HepG2 (cell line): ENCODE data around the gene SCYGR8. TPM values are rescaled to one million over a fixed set of nuclear protein-coding genes. Genes with fewer than 3 reads are reported as not detected.

Experiments used
- CBFB ChIP-seq: sonication (generic); formaldehyde crosslinking; IDR thresholded peaks from 2 replicates; pipeline ENCODE4 v1.4.0; 2020; ENCODE audit warnings: missing genetic modification reagents
- ESRRA ChIP-seq: sonication (generic); formaldehyde crosslinking; IDR thresholded peaks from 2 replicates; pipeline ENCODE4 v1.5.1; 2020; ENCODE audit warnings: mild to moderate bottlenecking, low read depth, missing genetic modification reagents
- FOXK2 ChIP-seq: fragments of 450-650 bp; IDR thresholded peaks from 2 replicates; pipeline ENCODE4 v1.6.1; 2016
- GATAD2A ChIP-seq: IDR thresholded peaks from 2 replicates; pipeline ENCODE4 v1.6.1; 2016
- HOXA7 ChIP-seq: sonication (generic); formaldehyde crosslinking; IDR thresholded peaks from 2 replicates; pipeline ENCODE4 v1.8.1; 2022; ENCODE audit warnings: mild to moderate bottlenecking, missing genetic modification reagents, moderate library complexity
- MTA3 ChIP-seq: sonication (generic); formaldehyde crosslinking; IDR thresholded peaks from 2 replicates; pipeline ENCODE4 v1.4.0; 2020; ENCODE audit warnings: missing genetic modification reagents
- RFX3 ChIP-seq: IDR thresholded peaks from 2 replicates; pipeline ENCODE4 v1.6.1; 2016; ENCODE audit warnings: missing biosample characterization, missing genetic modification reagents
- ZFP36L2 ChIP-seq: sonication (generic); formaldehyde crosslinking; IDR thresholded peaks from 2 replicates; pipeline ENCODE4 v1.4.0; 2020; ENCODE audit warnings: missing genetic modification reagents
- ZFP41 ChIP-seq: sonication (generic); formaldehyde crosslinking; IDR thresholded peaks from 2 replicates; pipeline ENCODE4 v1.4.0; 2020; ENCODE audit warnings: mild to moderate bottlenecking, missing genetic modification reagents, borderline replicate concordance
- ZNF350 ChIP-seq: sonication (generic); formaldehyde crosslinking; IDR thresholded peaks from 2 replicates; pipeline ENCODE4 v1.4.0; 2020; ENCODE audit warnings: mild to moderate bottlenecking, low read depth, missing genetic modification reagents, borderline replicate concordance
- ZNF383 ChIP-seq: sonication (generic); formaldehyde crosslinking; IDR thresholded peaks from 2 replicates; pipeline ENCODE4 v1.4.0; 2020; ENCODE audit warnings: missing genetic modification reagents, mild to moderate bottlenecking, borderline replicate concordance
- ZNF441 ChIP-seq: sonication (generic); formaldehyde crosslinking; IDR thresholded peaks from 2 replicates; pipeline ENCODE4 v1.7.0; 2021; ENCODE audit warnings: missing genetic modification reagents, borderline replicate concordance
- polyA plus RNA-seq, 8 experiments: library from polyadenylated mRNA; depleted of rRNA in 3 of 8; stranded (reverse) in 7 of 8; unstranded in 1 of 8; fragments of >200 nt; fragmentation: Illumina TruSeq in 4 of 8; extraction: Trizol in 4 of 8; gene quantifications; 2 replicates each; pipeline versions ENCODE4 v1.2.1 to v1.2.3, GENCODE V29; 2011 to 2016; ENCODE audit warnings: low read depth in 4 of 8, missing spikeins in 1 of 8, mixed read lengths in 1 of 8; ENCODE audit not compliant: insufficient read depth in 1 of 8
- total RNA-seq, 5 experiments: library from RNA; depleted of rRNA; stranded (reverse); fragments of >200 nt; fragmentation: Illumina TruSeq; extraction: Trizol; gene quantifications; 2 replicates each; pipeline ENCODE4 v1.2.3, GENCODE V29; 2016; ENCODE audit warnings: low read depth in 1 of 5
- TF ChIP-seq, protein P1 (sequence below): sonication (generic); formaldehyde crosslinking; IDR thresholded peaks from 2 replicates; pipeline ENCODE4 v1.4.0; 2020; ENCODE audit warnings: missing genetic modification reagents, borderline replicate concordance
- TF ChIP-seq, protein P2 (sequence below): IDR thresholded peaks from 2 replicates; pipeline ENCODE4 v1.6.1; 2016; ENCODE audit warnings: low read depth, missing genetic modification reagents, missing compliant biosample characterization
- TF ChIP-seq, protein P3 (sequence below): sonication (generic); formaldehyde crosslinking; IDR thresholded peaks from 2 replicates; pipeline ENCODE4 v1.4.0; 2020; ENCODE audit warnings: missing genetic modification reagents, mild to moderate bottlenecking, borderline replicate concordance
- TF ChIP-seq, protein P4 (sequence below): sonication (generic); formaldehyde crosslinking; IDR thresholded peaks from 2 replicates; pipeline ENCODE4 v1.5.0; 2020; ENCODE audit warnings: missing genetic modification reagents, mild to moderate bottlenecking, borderline replicate concordance

Gene SCYGR8
- total and polyA plus RNA-seq, 2 of the 13 experiments (the other 11 are each of a cell fraction or from before 2014, with no cell fraction given), result not detected

DNA sequence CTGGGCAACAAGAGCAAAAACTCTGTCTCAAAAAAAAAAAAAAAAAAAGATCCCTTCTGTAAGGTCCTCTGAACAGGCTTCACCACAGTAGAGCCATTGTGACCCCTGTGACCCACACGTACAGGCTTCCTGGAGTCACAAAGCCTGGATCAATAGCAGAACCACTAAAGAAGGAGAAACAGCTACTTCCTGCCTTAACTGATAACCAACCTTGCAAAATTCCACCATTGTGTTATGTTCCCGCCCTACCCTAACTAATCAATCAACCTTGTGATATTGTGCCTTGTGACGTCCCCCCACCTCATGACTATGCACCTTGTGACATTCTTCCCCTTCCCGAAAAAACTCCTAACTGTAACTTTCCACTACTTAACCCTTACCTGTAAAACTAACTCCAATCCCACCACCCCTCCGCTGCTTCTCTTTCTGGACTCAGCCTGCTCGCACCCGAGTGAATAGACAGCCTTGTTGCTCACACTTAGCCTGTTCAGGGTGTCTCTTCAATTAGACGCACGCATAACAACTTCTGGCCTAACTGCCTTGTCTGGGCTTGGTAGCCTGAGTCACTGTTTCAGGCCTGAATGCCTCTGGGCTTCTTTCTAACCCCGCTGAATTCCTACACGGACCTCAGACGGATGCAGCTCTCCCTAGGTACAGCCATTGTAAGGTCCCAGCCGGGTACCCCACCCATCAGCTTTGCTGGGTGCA lies 13.9 kb downstream of the SCYGR8 start (continued):
- TF ChIP-seq CBFB (CRISPR knock-in tag) (no peak), FOXK2 (no peak), ZNF383 (CRISPR knock-in tag) (no peak), MTA3 (CRISPR knock-in tag) (no peak), ZNF441 (no peak), HOXA7 (CRISPR knock-in tag) (no peak), ESRRA (CRISPR knock-in tag) (peak; percentile 77), ZFP36L2 (CRISPR knock-in tag) (no peak), GATAD2A (CRISPR knock-in tag) (peak; percentile 90), RFX3 (no peak), ZNF350 (peak; percentile 52; the same call in 1 of the 2 replicates), ZFP41 (CRISPR knock-in tag) (no peak)
- TF ChIP-seq, protein P1, sequence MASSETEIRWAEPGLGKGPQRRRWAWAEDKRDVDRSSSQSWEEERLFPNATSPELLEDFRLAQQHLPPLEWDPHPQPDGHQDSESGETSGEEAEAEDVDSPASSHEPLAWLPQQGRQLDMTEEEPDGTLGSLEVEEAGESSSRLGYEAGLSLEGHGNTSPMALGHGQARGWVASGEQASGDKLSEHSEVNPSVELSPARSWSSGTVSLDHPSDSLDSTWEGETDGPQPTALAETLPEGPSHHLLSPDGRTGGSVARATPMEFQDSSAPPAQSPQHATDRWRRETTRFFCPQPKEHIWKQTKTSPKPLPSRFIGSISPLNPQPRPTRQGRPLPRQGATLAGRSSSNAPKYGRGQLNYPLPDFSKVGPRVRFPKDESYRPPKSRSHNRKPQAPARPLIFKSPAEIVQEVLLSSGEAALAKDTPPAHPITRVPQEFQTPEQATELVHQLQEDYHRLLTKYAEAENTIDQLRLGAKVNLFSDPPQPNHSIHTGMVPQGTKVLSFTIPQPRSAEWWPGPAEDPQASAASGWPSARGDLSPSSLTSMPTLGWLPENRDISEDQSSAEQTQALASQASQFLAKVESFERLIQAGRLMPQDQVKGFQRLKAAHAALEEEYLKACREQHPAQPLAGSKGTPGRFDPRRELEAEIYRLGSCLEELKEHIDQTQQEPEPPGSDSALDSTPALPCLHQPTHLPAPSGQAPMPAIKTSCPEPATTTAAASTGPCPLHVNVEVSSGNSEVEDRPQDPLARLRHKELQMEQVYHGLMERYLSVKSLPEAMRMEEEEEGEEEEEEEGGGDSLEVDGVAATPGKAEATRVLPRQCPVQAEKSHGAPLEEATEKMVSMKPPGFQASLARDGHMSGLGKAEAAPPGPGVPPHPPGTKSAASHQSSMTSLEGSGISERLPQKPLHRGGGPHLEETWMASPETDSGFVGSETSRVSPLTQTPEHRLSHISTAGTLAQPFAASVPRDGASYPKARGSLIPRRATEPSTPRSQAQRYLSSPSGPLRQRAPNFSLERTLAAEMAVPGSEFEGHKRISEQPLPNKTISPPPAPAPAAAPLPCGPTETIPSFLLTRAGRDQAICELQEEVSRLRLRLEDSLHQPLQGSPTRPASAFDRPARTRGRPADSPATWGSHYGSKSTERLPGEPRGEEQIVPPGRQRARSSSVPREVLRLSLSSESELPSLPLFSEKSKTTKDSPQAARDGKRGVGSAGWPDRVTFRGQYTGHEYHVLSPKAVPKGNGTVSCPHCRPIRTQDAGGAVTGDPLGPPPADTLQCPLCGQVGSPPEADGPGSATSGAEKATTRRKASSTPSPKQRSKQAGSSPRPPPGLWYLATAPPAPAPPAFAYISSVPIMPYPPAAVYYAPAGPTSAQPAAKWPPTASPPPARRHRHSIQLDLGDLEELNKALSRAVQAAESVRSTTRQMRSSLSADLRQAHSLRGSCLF, result no peak
- TF ChIP-seq, protein P2, sequence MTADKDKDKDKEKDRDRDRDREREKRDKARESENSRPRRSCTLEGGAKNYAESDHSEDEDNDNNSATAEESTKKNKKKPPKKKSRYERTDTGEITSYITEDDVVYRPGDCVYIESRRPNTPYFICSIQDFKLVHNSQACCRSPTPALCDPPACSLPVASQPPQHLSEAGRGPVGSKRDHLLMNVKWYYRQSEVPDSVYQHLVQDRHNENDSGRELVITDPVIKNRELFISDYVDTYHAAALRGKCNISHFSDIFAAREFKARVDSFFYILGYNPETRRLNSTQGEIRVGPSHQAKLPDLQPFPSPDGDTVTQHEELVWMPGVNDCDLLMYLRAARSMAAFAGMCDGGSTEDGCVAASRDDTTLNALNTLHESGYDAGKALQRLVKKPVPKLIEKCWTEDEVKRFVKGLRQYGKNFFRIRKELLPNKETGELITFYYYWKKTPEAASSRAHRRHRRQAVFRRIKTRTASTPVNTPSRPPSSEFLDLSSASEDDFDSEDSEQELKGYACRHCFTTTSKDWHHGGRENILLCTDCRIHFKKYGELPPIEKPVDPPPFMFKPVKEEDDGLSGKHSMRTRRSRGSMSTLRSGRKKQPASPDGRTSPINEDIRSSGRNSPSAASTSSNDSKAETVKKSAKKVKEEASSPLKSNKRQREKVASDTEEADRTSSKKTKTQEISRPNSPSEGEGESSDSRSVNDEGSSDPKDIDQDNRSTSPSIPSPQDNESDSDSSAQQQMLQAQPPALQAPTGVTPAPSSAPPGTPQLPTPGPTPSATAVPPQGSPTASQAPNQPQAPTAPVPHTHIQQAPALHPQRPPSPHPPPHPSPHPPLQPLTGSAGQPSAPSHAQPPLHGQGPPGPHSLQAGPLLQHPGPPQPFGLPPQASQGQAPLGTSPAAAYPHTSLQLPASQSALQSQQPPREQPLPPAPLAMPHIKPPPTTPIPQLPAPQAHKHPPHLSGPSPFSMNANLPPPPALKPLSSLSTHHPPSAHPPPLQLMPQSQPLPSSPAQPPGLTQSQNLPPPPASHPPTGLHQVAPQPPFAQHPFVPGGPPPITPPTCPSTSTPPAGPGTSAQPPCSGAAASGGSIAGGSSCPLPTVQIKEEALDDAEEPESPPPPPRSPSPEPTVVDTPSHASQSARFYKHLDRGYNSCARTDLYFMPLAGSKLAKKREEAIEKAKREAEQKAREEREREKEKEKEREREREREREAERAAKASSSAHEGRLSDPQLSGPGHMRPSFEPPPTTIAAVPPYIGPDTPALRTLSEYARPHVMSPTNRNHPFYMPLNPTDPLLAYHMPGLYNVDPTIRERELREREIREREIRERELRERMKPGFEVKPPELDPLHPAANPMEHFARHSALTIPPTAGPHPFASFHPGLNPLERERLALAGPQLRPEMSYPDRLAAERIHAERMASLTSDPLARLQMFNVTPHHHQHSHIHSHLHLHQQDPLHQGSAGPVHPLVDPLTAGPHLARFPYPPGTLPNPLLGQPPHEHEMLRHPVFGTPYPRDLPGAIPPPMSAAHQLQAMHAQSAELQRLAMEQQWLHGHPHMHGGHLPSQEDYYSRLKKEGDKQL (CRISPR knock-in tag), result no peak; the same call in 1 of the 2 replicates
- TF ChIP-seq, protein P3, sequence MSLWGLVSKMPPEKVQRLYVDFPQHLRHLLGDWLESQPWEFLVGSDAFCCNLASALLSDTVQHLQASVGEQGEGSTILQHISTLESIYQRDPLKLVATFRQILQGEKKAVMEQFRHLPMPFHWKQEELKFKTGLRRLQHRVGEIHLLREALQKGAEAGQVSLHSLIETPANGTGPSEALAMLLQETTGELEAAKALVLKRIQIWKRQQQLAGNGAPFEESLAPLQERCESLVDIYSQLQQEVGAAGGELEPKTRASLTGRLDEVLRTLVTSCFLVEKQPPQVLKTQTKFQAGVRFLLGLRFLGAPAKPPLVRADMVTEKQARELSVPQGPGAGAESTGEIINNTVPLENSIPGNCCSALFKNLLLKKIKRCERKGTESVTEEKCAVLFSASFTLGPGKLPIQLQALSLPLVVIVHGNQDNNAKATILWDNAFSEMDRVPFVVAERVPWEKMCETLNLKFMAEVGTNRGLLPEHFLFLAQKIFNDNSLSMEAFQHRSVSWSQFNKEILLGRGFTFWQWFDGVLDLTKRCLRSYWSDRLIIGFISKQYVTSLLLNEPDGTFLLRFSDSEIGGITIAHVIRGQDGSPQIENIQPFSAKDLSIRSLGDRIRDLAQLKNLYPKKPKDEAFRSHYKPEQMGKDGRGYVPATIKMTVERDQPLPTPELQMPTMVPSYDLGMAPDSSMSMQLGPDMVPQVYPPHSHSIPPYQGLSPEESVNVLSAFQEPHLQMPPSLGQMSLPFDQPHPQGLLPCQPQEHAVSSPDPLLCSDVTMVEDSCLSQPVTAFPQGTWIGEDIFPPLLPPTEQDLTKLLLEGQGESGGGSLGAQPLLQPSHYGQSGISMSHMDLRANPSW (CRISPR knock-in tag), result no peak
- TF ChIP-seq, protein P4, sequence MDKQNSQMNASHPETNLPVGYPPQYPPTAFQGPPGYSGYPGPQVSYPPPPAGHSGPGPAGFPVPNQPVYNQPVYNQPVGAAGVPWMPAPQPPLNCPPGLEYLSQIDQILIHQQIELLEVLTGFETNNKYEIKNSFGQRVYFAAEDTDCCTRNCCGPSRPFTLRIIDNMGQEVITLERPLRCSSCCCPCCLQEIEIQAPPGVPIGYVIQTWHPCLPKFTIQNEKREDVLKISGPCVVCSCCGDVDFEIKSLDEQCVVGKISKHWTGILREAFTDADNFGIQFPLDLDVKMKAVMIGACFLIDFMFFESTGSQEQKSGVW (CRISPR knock-in tag), result no peak
